Upper lobe of left lung (tissue), 4 donors: ENCODE data around the gene GAB2.

Experiments
- CTCF ChIP-seq, 6 experiments: fragments of 450-650 bp in 4 of 6; fragments of 200-600 bp in 2 of 6; sonication (generic) in 2 of 6; IDR thresholded peaks; one replicate each; pipeline ENCODE4 v1.5.1; 2016 to 2019; ENCODE audit warnings: antibody characterized with exemption in 6 of 6
- EP300 ChIP-seq, 4 donors: sonication (generic); formaldehyde crosslinking; IDR thresholded peaks; one replicate each; pipeline ENCODE4 v1.5.1; 2017; ENCODE audit warnings: antibody characterized with exemption in 4 of 4, control low read depth in 2 of 4
- POLR2A ChIP-seq, 4 donors: fragments of 450-650 bp; IDR thresholded peaks; one replicate each; pipeline ENCODE4 v1.5.1; 2016 to 2017; ENCODE audit warnings: antibody characterized with exemption in 4 of 4, mild to moderate bottlenecking in 2 of 4

DNA sequence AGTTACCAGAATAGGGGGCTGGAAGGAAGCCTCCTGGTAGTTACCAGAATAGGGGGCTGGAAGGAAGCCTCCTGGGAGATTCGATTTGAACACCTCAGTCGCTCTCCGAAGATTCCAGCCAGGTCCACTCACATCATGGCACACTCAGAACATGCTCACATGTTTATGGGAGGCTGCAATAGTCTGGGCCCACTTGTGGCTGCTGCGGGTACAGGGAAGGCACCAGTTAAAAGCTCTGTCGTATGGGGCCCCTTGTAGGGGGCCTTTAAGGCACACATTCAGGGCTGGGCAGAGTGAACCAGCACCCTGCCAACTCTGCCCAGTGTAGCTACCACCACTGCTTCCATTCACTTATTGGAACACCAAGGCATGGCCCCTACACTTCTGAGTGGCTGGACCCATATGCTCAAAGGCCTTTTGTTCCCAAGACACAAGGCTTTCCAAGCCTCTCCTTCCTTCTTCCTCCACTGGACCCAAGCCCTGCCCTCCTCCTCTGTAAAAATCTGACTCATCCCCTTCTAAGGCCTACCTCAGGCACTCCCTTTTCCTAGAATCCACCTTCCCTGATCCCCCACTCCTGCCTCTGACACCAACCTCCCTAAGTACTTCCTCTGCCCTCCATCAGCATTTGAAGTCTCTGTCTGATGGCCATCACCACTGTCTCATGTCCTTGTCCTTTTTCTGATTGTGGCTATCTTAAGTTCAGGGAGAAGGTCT is 200.9 kb downstream of the GAB2 start:
- TF ChIP-seq CTCF (IDR thresholded peaks at IDR 0.05) (no peak), EP300 (IDR thresholded peaks at IDR 0.05) (no peak), POLR2A (IDR thresholded peaks at IDR 0.05) (no peak)
